Subcutaneous adipose tissue (tissue), 4 donors: ENCODE measurements around the gene IP6K1. TPM values are rescaled to one million over a fixed set of nuclear protein-coding genes. Genes with fewer than 3 reads are reported as not detected.

Experiments
- total RNA-seq, 4 donors: library from RNA; depleted of rRNA; stranded (reverse); fragments of >200 nt; gene quantifications; one replicate each; pipeline ENCODE4 v1.1.0, GENCODE V29; 2016
- TF ChIP-seq, protein P1 (sequence below): fragments of 450-650 bp; IDR thresholded peaks from one replicate; pipeline ENCODE4 v1.5.1; 2016; ENCODE audit warnings: low read depth, mild to moderate bottlenecking, control low read depth, antibody characterized with exemption, moderate library complexity

The IP6K1 gene
- total RNA-seq, 4 donors from 2014 or later, result 25.1 to 36.7 (median 31.6) TPM

DNA sequence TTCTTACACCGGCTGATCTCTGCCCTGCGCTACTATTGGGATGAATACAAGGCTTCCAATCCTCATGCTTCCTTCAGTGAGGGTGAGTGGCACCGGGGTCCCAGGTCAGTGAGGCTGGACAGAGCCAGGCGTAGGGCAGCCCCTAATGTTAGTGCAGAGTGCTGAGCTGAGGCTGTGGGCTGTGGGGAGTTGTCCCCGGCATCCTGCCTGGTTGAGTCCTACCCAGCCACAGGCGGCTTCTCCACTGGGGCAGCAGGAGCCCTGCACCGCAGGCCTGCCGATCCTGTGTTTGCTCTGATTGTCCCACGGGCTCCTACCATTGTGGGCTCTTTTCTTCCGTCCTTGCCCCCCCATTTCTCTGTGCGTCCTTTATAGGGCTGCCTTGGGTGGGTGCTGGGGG lies 83.7 kb downstream of the IP6K1 start:
- TF ChIP-seq, protein P1, sequence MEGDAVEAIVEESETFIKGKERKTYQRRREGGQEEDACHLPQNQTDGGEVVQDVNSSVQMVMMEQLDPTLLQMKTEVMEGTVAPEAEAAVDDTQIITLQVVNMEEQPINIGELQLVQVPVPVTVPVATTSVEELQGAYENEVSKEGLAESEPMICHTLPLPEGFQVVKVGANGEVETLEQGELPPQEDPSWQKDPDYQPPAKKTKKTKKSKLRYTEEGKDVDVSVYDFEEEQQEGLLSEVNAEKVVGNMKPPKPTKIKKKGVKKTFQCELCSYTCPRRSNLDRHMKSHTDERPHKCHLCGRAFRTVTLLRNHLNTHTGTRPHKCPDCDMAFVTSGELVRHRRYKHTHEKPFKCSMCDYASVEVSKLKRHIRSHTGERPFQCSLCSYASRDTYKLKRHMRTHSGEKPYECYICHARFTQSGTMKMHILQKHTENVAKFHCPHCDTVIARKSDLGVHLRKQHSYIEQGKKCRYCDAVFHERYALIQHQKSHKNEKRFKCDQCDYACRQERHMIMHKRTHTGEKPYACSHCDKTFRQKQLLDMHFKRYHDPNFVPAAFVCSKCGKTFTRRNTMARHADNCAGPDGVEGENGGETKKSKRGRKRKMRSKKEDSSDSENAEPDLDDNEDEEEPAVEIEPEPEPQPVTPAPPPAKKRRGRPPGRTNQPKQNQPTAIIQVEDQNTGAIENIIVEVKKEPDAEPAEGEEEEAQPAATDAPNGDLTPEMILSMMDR, result no peak

DNA sequence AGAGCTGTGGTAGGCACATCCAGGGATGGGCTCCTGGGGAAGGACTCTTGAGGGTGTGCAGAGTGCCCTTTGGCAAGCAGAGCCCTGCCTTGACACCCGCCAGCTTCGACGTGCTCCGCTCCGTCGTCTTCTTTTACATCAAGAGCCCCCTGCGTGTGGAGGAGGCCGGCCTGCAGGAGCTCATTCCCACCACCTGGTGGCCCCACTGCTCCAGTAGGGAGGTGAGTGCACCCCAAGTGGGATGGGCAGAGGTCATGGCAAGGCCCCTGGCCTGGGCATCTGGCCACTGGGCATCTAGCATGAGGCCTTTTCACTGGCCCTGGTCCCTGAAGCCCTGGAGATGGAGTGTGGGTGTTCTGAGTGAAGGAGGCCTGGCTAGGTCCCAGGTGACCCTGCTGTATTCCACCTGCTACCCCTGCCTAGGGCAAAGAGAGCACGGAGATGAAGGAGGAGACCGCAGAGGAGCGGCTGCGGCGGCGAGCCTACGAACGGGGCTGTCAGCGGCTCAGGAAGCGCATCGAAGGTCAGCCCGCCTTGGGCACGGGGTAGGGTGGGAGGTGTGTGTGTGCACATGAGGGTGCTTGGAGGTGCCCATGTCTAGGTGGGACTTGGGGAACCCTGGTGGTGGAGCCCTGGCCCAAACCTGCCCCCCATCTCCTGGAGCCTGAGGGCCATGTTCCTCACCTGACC lies 84.8 kb downstream of the IP6K1 start:
- TF ChIP-seq, protein P1, result no peak

DNA sequence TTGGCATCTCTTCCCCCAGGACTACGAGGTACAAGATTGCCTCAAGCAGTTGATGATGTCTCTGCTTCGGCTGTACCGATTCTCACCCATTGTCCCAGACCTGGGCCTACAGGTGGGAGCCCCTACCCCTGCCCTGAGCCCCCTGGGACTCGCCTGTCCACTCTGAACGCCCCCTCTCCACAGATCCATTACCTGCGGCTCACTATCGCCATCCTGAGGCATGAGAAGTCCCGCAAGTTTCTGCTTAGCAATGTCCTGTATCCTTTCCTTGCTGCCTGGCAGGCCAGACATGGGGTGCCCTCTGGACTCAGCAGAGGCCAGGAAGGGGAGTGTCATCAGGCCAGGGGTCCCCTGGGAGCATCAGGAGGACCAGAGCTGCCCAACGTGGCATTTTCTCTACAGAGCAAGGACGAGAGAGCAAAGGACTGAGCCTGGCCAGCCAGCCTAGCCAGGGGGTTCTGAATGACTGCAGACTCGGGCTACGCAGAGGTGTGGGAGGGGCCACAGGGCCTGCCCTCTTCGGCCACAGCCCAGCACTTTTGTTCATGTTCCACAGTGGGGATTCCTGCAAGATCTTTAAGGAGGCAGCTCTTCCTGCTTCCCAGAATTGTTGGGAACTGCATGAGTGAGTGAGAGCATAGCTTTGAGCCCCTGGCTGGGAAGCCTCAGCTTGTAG lies 85.8 kb downstream of the IP6K1 start:
- TF ChIP-seq, protein P1, result no peak

DNA sequence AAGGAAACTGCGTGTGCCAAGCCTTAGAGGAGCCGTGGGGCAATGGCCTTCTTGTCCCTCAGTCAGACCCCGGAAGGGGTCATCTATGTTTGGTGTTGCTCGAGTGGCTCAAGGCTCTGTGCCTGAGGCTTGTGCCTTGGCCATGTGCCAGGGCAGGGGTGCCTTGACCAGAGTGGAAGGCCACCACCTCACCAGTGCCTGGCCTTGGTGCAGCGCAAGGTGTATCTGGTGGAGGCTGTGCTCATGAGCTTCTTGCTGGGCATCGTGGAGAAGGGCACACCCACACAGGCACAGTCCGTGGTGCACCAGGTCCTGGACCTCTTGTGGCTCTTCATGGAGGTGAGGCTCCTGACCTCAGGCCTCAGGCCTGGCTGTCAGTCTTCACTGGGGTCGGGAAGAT lies 86.3 kb downstream of the IP6K1 start:
- TF ChIP-seq, protein P1, result no peak

DNA sequence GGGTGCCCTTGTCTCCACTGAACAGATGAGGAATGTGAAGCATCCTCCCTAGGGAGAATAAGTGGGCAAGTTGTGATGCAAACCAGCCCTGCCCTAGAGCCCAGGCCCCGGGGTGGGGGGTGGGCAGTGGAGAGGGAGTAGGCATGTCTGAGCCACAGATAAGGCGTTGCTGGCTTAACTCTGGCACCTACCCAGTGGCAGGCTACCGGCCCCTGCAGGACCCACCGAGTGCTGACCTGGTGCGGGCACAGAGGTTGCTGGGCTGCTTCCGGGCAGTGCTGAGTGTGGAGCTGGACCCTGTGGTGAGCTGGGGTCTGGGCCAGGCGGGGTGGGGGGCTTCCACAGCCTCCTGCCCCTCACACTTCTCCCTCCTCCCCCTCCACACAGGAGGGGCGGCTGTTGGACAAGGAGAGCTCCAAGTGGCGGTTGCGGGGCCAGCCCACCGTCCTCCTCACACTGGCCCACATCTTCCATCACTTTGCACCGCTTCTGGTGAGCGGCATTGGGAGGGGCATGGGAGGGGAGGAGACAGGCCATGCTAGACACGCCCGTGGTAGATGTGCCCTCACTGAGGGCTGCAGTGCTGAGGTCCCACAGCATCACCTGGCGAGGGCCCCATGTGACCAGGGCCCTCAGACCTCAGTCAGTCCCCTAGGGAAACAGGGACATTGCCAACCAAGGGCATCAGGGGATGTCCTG lies 86.9 kb downstream of the IP6K1 start:
- TF ChIP-seq, protein P1, result no peak

DNA sequence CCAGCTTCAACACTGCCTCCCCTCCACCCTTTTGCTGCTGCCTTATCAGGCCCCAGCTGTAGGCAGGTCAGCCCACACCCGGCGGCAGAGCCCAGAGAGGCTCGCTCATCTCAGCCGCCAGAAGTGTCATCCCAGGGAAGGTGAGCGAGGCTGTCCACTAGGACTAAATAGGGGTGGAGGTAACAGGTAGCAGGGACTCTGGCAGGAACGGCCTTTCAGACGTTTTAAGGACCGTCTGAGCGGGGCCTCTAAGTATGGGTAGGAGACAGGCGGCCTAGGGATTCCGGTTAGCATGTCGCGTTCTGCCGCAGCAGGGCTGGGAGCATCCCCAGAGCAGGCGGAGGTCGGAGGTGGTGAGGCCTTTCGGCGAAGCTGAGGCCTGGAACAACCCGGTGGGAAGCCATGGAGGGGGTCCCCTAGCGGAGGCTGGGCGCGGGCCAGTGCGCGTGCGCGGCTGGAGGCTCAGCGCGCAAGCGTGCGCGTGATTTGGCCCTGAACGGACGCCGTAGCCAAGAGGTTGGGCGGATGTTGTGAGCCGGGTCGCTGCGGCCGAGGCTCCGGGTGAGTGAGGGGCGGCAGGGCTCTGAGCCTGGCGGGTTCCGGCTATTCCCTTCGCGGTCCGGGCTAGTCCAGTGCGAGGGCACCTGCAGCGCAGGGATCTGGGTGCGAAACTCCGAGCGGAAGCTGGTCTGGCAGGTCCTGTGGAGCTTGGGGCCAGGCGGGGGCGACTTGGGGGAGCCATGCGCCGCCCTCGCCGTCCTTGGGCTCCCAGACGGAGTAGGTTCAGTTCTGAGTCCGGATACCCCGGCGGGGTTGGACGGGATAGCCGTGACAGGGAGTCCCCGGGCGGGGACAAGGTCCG lies 97.1 kb downstream of the IP6K1 start, which contains the start of the genes MST1 and RNF123:
Gene MST1 (minus strand): TSS at position 429 of the 862 bp plus-strand sequence. CDS start 783 bp downstream, outside the sequence.
Gene RNF123 (plus strand): TSS at position 512 of the 862 bp plus-strand sequence. CDS start 1,609 bp downstream, outside the sequence.
- TF ChIP-seq, protein P1, result no peak
